OCI-LY7 (cell line): ENCODE measurements around the gene DENND1B.

Experiments used
- EZH2phosphoT487 ChIP-seq: fragments of 200-600 bp; sonication (generic); IDR thresholded peaks from 2 replicates; pipeline ENCODE4 v1.6.1; 2018; ENCODE audit warnings: low read depth, borderline replicate concordance, mild to moderate bottlenecking, mixed run types, antibody characterized with exemption, low read length, moderate library complexity, mixed read lengths
- TF ChIP-seq, protein P1 (sequence below): fragments of 200-600 bp; sonication (generic); conservative IDR thresholded peaks from 2 replicates; pipeline ENCODE4 v1.5.1; 2014; ENCODE audit warnings: mild to moderate bottlenecking, antibody characterized with exemption, low read length, moderate library complexity, mixed read lengths

DNA sequence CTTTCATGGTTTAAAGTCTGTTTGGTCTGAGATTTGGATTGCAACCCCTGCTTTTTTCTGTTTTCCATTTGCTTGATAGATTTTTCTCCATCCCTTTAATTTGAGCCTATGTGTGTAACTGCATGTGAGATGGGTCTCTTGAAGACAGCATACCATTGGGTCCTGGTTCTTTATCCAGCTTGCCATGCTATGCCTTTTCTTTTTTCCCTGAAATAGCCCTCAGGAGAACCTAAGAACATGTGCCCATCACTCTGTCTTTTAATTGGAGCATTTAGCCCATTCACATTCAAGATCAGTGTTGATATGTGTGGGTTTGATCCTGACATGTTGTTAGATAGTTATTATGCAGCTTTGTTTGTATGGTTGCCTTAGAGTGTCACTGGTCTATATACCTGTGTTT, 21.7 kb upstream of the DENND1B start:
- TF ChIP-seq, protein P1, sequence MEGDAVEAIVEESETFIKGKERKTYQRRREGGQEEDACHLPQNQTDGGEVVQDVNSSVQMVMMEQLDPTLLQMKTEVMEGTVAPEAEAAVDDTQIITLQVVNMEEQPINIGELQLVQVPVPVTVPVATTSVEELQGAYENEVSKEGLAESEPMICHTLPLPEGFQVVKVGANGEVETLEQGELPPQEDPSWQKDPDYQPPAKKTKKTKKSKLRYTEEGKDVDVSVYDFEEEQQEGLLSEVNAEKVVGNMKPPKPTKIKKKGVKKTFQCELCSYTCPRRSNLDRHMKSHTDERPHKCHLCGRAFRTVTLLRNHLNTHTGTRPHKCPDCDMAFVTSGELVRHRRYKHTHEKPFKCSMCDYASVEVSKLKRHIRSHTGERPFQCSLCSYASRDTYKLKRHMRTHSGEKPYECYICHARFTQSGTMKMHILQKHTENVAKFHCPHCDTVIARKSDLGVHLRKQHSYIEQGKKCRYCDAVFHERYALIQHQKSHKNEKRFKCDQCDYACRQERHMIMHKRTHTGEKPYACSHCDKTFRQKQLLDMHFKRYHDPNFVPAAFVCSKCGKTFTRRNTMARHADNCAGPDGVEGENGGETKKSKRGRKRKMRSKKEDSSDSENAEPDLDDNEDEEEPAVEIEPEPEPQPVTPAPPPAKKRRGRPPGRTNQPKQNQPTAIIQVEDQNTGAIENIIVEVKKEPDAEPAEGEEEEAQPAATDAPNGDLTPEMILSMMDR = no peak
- no peak for TF ChIP-seq EZH2phosphoT487
